Astrocyte (in vitro differentiated cells and primary cell): Measurements from ENCODE around the gene GARIN5B.

Experiments used
- EZH2 ChIP-seq: IDR thresholded peaks from 2 replicates; pipeline ENCODE4 v1.6.1; 2012; ENCODE audit warnings: mild to moderate bottlenecking, low read length, inconsistent platforms; ENCODE audit not compliant: insufficient read depth
- TF ChIP-seq, protein P1 (sequence below): IDR thresholded peaks from 2 replicates; pipeline ENCODE4 v1.5.1; 2011; ENCODE audit warnings: low read depth, mild to moderate bottlenecking, inconsistent platforms, low read length, moderate library complexity; ENCODE audit not compliant: insufficient read depth

DNA sequence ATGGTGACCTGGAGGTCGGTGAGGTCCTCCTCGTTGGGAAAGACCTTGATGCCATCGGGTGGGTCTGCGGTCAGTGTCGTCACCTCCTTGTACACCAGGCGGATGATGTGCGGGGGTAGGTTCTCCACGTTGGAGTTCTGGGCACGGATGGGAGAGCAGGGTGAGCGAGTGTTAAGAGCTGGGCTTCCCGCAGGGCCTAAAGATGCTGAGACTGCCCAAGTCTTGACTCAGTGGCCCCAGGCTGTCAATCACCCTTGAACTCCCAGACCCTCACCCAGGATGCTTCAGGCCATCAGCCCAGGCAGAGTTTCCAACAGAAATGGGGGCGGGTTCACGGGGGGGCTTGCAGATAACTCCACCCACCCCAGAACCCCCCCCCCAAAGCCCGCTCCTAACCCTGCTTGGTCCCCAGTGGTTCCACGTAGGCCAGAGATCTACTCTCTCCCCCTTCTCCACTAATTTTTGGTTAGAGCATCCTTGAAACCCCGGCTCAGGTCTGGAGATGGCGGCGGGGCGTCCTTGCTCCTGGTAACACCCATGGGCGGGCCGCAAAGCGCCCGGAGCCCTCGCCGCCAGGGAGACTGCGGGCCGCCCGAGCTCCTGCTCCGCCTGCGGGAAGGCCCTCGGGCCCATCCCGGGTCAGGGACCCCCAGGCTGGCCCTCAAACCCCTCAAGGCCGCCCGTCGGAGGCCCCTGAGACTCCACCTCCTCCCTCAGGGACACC is 43.9 kb upstream of the GARIN5B start:
- TF ChIP-seq, protein P1, sequence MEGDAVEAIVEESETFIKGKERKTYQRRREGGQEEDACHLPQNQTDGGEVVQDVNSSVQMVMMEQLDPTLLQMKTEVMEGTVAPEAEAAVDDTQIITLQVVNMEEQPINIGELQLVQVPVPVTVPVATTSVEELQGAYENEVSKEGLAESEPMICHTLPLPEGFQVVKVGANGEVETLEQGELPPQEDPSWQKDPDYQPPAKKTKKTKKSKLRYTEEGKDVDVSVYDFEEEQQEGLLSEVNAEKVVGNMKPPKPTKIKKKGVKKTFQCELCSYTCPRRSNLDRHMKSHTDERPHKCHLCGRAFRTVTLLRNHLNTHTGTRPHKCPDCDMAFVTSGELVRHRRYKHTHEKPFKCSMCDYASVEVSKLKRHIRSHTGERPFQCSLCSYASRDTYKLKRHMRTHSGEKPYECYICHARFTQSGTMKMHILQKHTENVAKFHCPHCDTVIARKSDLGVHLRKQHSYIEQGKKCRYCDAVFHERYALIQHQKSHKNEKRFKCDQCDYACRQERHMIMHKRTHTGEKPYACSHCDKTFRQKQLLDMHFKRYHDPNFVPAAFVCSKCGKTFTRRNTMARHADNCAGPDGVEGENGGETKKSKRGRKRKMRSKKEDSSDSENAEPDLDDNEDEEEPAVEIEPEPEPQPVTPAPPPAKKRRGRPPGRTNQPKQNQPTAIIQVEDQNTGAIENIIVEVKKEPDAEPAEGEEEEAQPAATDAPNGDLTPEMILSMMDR: no peak
- TF ChIP-seq EZH2: no peak
